Activated naive CD4-positive, alpha-beta T cell (primary cell): ENCODE measurements around the gene CCDC86.
"Not testable (repeated sequence)": the region's sequence is repeated elsewhere in the genome, so short reads cannot be mapped to it uniquely, and the experiment has no call there.

Experiments used
- DNase-seq, 4 experiments: peaks; one replicate each; lab custom pipeline; 2025; lab: John Stamatoyannopoulos, UW

The CCDC86 gene

GRCh38 chr11:60841797-60842667 lies at the start of gene CCDC86:
Gene CCDC86, plus strand, starts transcription at chr11:60842113. Its CDS starts 12 bp downstream, at chr11:60842125.
- DNase-seq: peak; percentile 97 to 99 (median 98)

- DNase-seq: no peak
These were observed 49.4 kb upstream of the CCDC86 start for GRCh38 chr11:60792521-60792920.

GRCh38 chr11:60795291-60795690 lies 46.6 kb upstream of the CCDC86 start:
- no peak for DNase-seq

GRCh38 chr11:60797846-60798630 lies 43.9 kb upstream of the CCDC86 start:
- no peak for DNase-seq

- DNase-seq: no peak
These were observed 43.3 kb upstream of the CCDC86 start for GRCh38 chr11:60798631-60799030.

- no peak for DNase-seq
These were observed 40.7 kb upstream of the CCDC86 start for GRCh38 chr11:60801194-60801593.

- DNase-seq: no peak
These were observed 38.5 kb upstream of the CCDC86 start for GRCh38 chr11:60803273-60803936.

GRCh38 chr11:60809249-60809648 lies 32.7 kb upstream of the CCDC86 start:
- DNase-seq: no peak

- no peak for DNase-seq
These were observed 32.2 kb upstream of the CCDC86 start for GRCh38 chr11:60809691-60810090.

GRCh38 chr11:60810151-60810550 lies 31.8 kb upstream of the CCDC86 start:
- DNase-seq: no peak

- no peak for DNase-seq
These were observed 31.3 kb upstream of the CCDC86 start for GRCh38 chr11:60810569-60810968.

GRCh38 chr11:60813324-60813723 lies 28.6 kb upstream of the CCDC86 start:
- no peak for DNase-seq

- no peak for DNase-seq
These were observed 27.8 kb upstream of the CCDC86 start for GRCh38 chr11:60814112-60814511.

- no peak for DNase-seq
These were observed 25.2 kb upstream of the CCDC86 start for GRCh38 chr11:60816590-60817157.

- no peak for DNase-seq
These were observed 23.9 kb upstream of the CCDC86 start for GRCh38 chr11:60818057-60818456.

- DNase-seq: no peak
These were observed 19.9 kb upstream of the CCDC86 start for GRCh38 chr11:60821827-60822599.

- not testable (repeated sequence) for DNase-seq
These were observed 18.1 kb upstream of the CCDC86 start for GRCh38 chr11:60823745-60824306.

- no peak for DNase-seq
These were observed 16.8 kb upstream of the CCDC86 start for GRCh38 chr11:60825118-60825517.

- no peak for DNase-seq
These were observed 16.1 kb upstream of the CCDC86 start for GRCh38 chr11:60825790-60826189.

- no peak for DNase-seq
These were observed 11.3 kb upstream of the CCDC86 start for GRCh38 chr11:60830478-60831142.

GRCh38 chr11:60831143-60831500 lies 10.8 kb upstream of the CCDC86 start:
- DNase-seq: peak; percentile 44 to 72 (median 66)
